ENCODE measurements around the gene OXSR1. TPM values are rescaled to one million over a fixed set of nuclear protein-coding genes. Genes with fewer than 3 reads are reported as not detected.
"Not testable (repeated sequence)": the region's sequence is repeated elsewhere in the genome, so short reads cannot be mapped to it uniquely, and the experiment has no call there.

Gene OXSR1
- polyA plus RNA-seq, 3 donors = 44.4 to 52.0 (median 46.4) TPM

GRCh38 chr3:38265604-38266307 lies 100.4 kb downstream of the OXSR1 start, which contains the start of gene SLC22A13:
SLC22A13 (plus strand) TSS chr3:38265812; CDS start chr3:38265861, 49 bp downstream.
- no peak for DNase-seq

GRCh38 chr3:38266810-38267209 lies 101.5 kb downstream of the OXSR1 start:
- no peak for DNase-seq

GRCh38 chr3:38267662-38268061 lies 102.3 kb downstream of the OXSR1 start:
- DNase-seq = no peak

GRCh38 chr3:38268087-38268486 lies 102.8 kb downstream of the OXSR1 start:
- no peak for DNase-seq

GRCh38 chr3:38268522-38268921 lies 103.2 kb downstream of the OXSR1 start:
- no peak for DNase-seq

GRCh38 chr3:38270606-38271005 lies 105.3 kb downstream of the OXSR1 start:
- no peak for DNase-seq

GRCh38 chr3:38271553-38271952 lies 106.2 kb downstream of the OXSR1 start:
- no peak for DNase-seq

GRCh38 chr3:38274864-38275649 lies 109.7 kb downstream of the OXSR1 start:
- no peak for DNase-seq

- DNase-seq = no peak
Observed at GRCh38 chr3:38275658-38276057, 110.3 kb downstream of the OXSR1 start.

- no peak for DNase-seq
Observed at GRCh38 chr3:38276081-38276916, 111.0 kb downstream of the OXSR1 start.

GRCh38 chr3:38276917-38277630 lies 111.7 kb downstream of the OXSR1 start:
- no peak for DNase-seq

- no peak for DNase-seq
Observed at GRCh38 chr3:38278841-38279240, 113.5 kb downstream of the OXSR1 start.

- no peak for DNase-seq
Observed at GRCh38 chr3:38281895-38282686, 116.8 kb downstream of the OXSR1 start, which contains the start of gene SLC22A14. SLC22A14 (plus strand) TSS chr3:38282294; CDS start chr3:38306027, 23,733 bp downstream.

GRCh38 chr3:38283810-38284755 lies 118.7 kb downstream of the OXSR1 start:
- no peak for DNase-seq

GRCh38 chr3:38284756-38285150 lies 119.4 kb downstream of the OXSR1 start:
- no peak for DNase-seq

GRCh38 chr3:38289286-38290217 lies 124.2 kb downstream of the OXSR1 start:
- DNase-seq = not testable (repeated sequence)

GRCh38 chr3:38297053-38297452 lies 131.7 kb downstream of the OXSR1 start:
- not testable (repeated sequence) for DNase-seq

- DNase-seq = no peak
Observed at GRCh38 chr3:38297537-38297936, 132.2 kb downstream of the OXSR1 start.

All from renal pelvis (tissue), 4 donors.